ENCODE data around the gene CDC5L.

DNA sequence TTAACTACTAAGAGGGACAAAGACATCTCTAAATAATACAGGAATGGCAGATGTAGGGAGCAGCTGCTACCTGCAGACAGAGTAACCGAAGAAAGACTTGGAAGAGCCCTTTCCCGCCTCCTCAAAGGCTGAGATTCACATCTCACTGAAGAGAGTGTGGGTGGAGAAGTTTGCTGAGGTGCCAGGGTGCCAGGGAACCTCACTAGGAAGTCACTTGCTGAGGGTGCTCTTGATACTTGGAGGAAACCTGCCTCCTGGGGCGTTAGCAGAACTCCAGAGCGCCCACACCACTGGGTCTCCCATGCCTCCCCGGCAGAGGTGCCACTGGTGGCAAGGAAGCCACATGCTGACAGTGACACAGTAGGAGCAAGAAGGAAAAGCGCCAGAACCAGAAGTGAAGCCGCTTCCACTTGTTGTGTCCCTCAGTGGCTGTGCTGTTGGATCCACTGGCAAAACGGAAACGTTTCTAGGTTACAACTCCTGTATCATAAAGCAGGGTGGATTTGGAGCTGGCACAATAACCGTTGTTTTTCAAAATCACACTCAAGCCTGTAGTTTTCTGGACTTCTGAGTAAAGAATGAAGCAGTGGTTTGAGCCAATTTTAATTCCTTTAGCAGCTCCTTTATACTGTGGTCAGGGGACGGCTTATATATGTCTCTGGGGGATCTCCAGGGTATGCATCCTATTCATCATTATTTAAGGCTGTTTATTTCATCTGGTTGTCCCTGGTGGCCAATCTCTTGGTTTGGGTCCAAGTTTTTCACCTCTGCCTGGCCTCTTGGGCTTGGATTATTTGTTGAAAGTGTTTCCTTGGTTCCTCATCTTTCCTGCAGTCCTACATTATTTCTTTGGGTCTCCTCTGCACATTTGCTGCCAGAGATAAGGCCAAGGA is 64.5 kb downstream of the CDC5L start:
- TF ChIP-seq EZH2 (IDR thresholded peaks at IDR 0.05) (no peak), POLR2AphosphoS5 (IDR thresholded peaks at IDR 0.05; ENCODE audit: borderline replicate concordance, low read depth, low read length) (no peak)

All from SK-N-MC (cell line).